ENCODE data around the gene GUCY1A2.

Gene GUCY1A2

DNA sequence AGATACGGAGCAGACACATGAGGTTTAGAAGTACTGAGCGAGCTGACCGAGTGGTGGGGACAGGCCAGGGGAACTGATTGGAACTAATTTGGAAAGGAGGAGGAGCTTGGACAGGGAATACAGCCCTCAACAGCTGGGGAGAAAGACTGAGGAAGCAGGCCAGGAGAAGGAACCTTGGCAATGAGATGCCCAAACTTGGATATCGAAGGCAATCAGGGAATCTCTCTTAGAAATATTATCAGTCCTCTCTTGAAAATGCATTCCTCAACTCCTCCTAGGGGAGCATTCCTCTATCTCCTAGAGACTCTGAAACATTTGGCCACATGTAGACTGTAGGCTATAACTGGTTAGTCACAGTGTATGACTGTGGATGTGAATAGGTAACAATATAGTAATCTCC, 284.6 kb downstream of the GUCY1A2 start:
- no peak overlapping the region for H3K27ac ChIP-seq (ENCODE audit: low read depth, low read length)
- no peak overlapping the region for H3K4me3 ChIP-seq (ENCODE audit: low read depth in 1 of 5, low read length in 5 of 5)
- H3K4me1 ChIP-seq (ENCODE audit: control insufficient read depth in 5 of 5, insufficient read depth in 5 of 5, low read length in 5 of 5), result peaks cover 0 to 6% (median 0%) of the 10 kb centered on the region in 5 donors
- no peaks in the 10 kb centered on the region for H3K27me3 ChIP-seq (ENCODE audit: control insufficient read depth in 5 of 5, insufficient read depth in 4 of 5, low read length in 5 of 5)
- no peaks in the 10 kb centered on the region for H3K36me3 ChIP-seq (ENCODE audit: control insufficient read depth in 5 of 5, insufficient read depth in 5 of 5, low read length in 5 of 5)
- H3K9me3 ChIP-seq (ENCODE audit: control insufficient read depth in 5 of 5, low read length in 5 of 5), result peaks cover 0 to 4% (median 0%) of the 10 kb centered on the region in 5 donors
- no peak overlapping the region for H3K9ac ChIP-seq (ENCODE audit: low read length in 5 of 5)

- no peaks in the 10 kb centered on the region for H3K27me3 ChIP-seq (ENCODE audit: control insufficient read depth in 5 of 5, insufficient read depth in 4 of 5, low read length in 5 of 5)
Observed at GRCh38 chr11:106728859-106729258, 289.4 kb downstream of the GUCY1A2 start.

GRCh38 chr11:106728379-106728778, 289.9 kb downstream of the GUCY1A2 start:
- no peak overlapping the region for H3K4me3 ChIP-seq (ENCODE audit: low read depth in 1 of 5, low read length in 5 of 5)
- no peak overlapping the region for H3K9ac ChIP-seq (ENCODE audit: low read length in 5 of 5)
- H3K36me3 ChIP-seq (ENCODE audit: control insufficient read depth in 5 of 5, insufficient read depth in 5 of 5, low read length in 5 of 5), result no peaks in the 10 kb centered on the region
- H3K27me3 ChIP-seq (ENCODE audit: control insufficient read depth in 5 of 5, insufficient read depth in 4 of 5, low read length in 5 of 5), result no peaks in the 10 kb centered on the region
- H3K4me1 ChIP-seq (ENCODE audit: control insufficient read depth in 5 of 5, insufficient read depth in 5 of 5, low read length in 5 of 5), result no peaks in the 10 kb centered on the region
- H3K9me3 ChIP-seq (ENCODE audit: control insufficient read depth in 5 of 5, low read length in 5 of 5), result no peaks in the 10 kb centered on the region
- H3K27ac ChIP-seq (ENCODE audit: low read depth, low read length), result no peak overlapping the region

More at GRCh38 chr11:106728859-106729258, 289.4 kb downstream of the GUCY1A2 start:
- H3K4me3 ChIP-seq (ENCODE audit: low read depth in 1 of 5, low read length in 5 of 5), result no peak overlapping the region
- H3K4me1 ChIP-seq (ENCODE audit: control insufficient read depth in 5 of 5, insufficient read depth in 5 of 5, low read length in 5 of 5), result peaks cover 0 to 4% (median 0%) of the 10 kb centered on the region in 5 donors
- H3K9me3 ChIP-seq (ENCODE audit: control insufficient read depth in 5 of 5, low read length in 5 of 5), result no peaks in the 10 kb centered on the region
- no peaks in the 10 kb centered on the region for H3K36me3 ChIP-seq (ENCODE audit: control insufficient read depth in 5 of 5, insufficient read depth in 5 of 5, low read length in 5 of 5)
- no peak overlapping the region for H3K27ac ChIP-seq (ENCODE audit: low read depth, low read length)
- no peak overlapping the region for H3K9ac ChIP-seq (ENCODE audit: low read length in 5 of 5)

DNA sequence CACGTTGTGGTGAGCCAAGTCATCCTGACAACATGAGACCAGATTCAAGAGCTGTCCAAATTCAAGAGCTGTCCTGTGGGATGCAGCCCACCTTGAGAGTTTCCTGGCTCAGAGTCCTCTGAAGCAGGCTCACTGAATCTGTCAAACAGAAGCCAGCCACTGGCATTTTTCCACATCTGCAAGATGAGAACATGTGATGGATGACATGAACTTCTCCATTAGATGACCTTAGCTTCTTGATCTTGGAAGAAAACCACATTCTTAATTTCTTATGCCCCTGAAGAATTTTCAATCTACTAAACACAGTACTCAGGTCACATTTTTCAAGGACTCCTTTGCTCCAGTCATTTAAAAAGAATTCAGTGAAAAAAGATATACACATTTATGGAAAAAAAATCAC, 291.0 kb downstream of the GUCY1A2 start:
- H3K27me3 ChIP-seq (ENCODE audit: control insufficient read depth in 5 of 5, insufficient read depth in 4 of 5, low read length in 5 of 5), result no peaks in the 10 kb centered on the region
- H3K9ac ChIP-seq (ENCODE audit: low read length in 5 of 5), result no peak overlapping the region
- no peaks in the 10 kb centered on the region for H3K36me3 ChIP-seq (ENCODE audit: control insufficient read depth in 5 of 5, insufficient read depth in 5 of 5, low read length in 5 of 5)
- H3K27ac ChIP-seq (ENCODE audit: low read depth, low read length), result no peak overlapping the region
- no peak overlapping the region for H3K4me3 ChIP-seq (ENCODE audit: low read depth in 1 of 5, low read length in 5 of 5)
- no peaks in the 10 kb centered on the region for H3K9me3 ChIP-seq (ENCODE audit: control insufficient read depth in 5 of 5, low read length in 5 of 5)
- H3K4me1 ChIP-seq (ENCODE audit: control insufficient read depth in 5 of 5, insufficient read depth in 5 of 5, low read length in 5 of 5), result no peaks in the 10 kb centered on the region

DNA sequence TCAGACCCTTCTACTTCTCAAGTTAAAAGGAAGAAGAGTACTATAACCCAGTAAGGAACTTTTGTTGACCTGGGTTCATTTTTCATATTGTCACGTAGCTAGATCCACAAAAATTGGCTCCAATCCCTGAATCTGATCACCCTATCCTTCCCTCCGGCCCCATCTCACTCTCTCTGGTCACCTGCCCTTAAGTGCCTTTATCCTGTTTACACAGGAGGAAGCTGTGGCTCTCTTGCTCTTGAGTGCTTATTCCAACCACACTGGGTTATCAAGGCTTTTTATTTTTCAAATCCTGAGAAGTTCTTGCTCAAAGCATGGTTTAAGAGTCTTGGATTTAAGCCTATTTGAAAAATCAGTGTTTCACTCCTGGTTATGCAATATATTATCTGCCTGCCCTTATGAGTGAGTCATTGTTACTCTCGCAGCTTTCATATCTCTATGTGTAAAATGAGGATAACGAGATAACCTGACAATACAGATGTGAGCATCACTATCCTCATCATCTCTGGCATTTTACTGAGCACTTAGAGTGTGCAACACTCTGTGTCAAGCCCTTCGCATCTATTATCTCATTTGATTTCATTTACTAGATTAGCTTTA, 293.9 kb downstream of the GUCY1A2 start:
- H3K4me3 ChIP-seq (ENCODE audit: low read depth in 1 of 5, low read length in 5 of 5), result no peak overlapping the region
- no peaks in the 10 kb centered on the region for H3K9me3 ChIP-seq (ENCODE audit: control insufficient read depth in 5 of 5, low read length in 5 of 5)
- H3K4me1 ChIP-seq (ENCODE audit: control insufficient read depth in 5 of 5, insufficient read depth in 5 of 5, low read length in 5 of 5), result no peaks in the 10 kb centered on the region
- H3K36me3 ChIP-seq (ENCODE audit: control insufficient read depth in 5 of 5, insufficient read depth in 5 of 5, low read length in 5 of 5), result no peaks in the 10 kb centered on the region
- H3K9ac ChIP-seq (ENCODE audit: low read length in 5 of 5), result no peak overlapping the region
- no peak overlapping the region for H3K27ac ChIP-seq (ENCODE audit: low read depth, low read length)
- no peaks in the 10 kb centered on the region for H3K27me3 ChIP-seq (ENCODE audit: control insufficient read depth in 5 of 5, insufficient read depth in 4 of 5, low read length in 5 of 5)

GRCh38 chr11:106723071-106723470, 295.2 kb downstream of the GUCY1A2 start:
- Histone ChIP-seq H3K9ac (ENCODE audit: low read length in 5 of 5) (no peak overlapping the region), H3K9me3 (ENCODE audit: control insufficient read depth in 5 of 5, low read length in 5 of 5) (no peaks in the 10 kb centered on the region), H3K4me3 (ENCODE audit: low read depth in 1 of 5, low read length in 5 of 5) (no peak overlapping the region), H3K4me1 (ENCODE audit: control insufficient read depth in 5 of 5, insufficient read depth in 5 of 5, low read length in 5 of 5) (no peaks in the 10 kb centered on the region), H3K27me3 (ENCODE audit: control insufficient read depth in 5 of 5, insufficient read depth in 4 of 5, low read length in 5 of 5) (no peaks in the 10 kb centered on the region), H3K36me3 (ENCODE audit: control insufficient read depth in 5 of 5, insufficient read depth in 5 of 5, low read length in 5 of 5) (no peaks in the 10 kb centered on the region), H3K27ac (ENCODE audit: low read depth, low read length) (no peak overlapping the region)

- Histone ChIP-seq H3K36me3 (ENCODE audit: control insufficient read depth in 5 of 5, insufficient read depth in 5 of 5, low read length in 5 of 5) (no peaks in the 10 kb centered on the region), H3K9ac (ENCODE audit: low read length in 5 of 5) (no peak overlapping the region), H3K27ac (ENCODE audit: low read depth, low read length) (no peak overlapping the region), H3K27me3 (ENCODE audit: control insufficient read depth in 5 of 5, insufficient read depth in 4 of 5, low read length in 5 of 5) (no peaks in the 10 kb centered on the region), H3K9me3 (ENCODE audit: control insufficient read depth in 5 of 5, low read length in 5 of 5) (no peaks in the 10 kb centered on the region), H3K4me3 (ENCODE audit: low read depth in 1 of 5, low read length in 5 of 5) (no peak overlapping the region), H3K4me1 (ENCODE audit: control insufficient read depth in 5 of 5, insufficient read depth in 5 of 5, low read length in 5 of 5) (no peaks in the 10 kb centered on the region)
Observed at GRCh38 chr11:106717222-106717621, 301.1 kb downstream of the GUCY1A2 start.

DNA sequence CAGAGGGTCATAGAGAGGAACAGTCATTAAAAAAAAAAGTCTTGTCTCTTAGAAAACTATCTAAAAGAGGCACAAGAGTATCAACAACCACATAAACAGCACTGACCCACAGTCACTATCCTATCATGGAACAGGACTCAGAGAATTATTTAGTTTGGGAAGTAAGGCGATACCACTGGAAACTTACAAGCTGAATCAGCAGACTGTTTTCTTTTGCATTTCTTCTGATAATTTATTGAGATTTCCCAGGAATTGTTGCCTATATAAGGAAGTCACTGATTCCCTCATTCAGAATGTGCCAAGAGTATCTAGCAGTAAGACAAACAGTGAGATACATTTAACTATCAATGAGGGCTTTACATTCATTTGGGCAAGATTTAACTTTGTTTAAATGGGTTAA, 304.1 kb downstream of the GUCY1A2 start:
- H3K27ac ChIP-seq (ENCODE audit: low read depth, low read length), result no peak overlapping the region
- no peaks in the 10 kb centered on the region for H3K9me3 ChIP-seq (ENCODE audit: control insufficient read depth in 5 of 5, low read length in 5 of 5)
- no peak overlapping the region for H3K9ac ChIP-seq (ENCODE audit: low read length in 5 of 5)
- no peaks in the 10 kb centered on the region for H3K27me3 ChIP-seq (ENCODE audit: control insufficient read depth in 5 of 5, insufficient read depth in 4 of 5, low read length in 5 of 5)
- H3K36me3 ChIP-seq (ENCODE audit: control insufficient read depth in 5 of 5, insufficient read depth in 5 of 5, low read length in 5 of 5), result no peaks in the 10 kb centered on the region
- no peaks in the 10 kb centered on the region for H3K4me1 ChIP-seq (ENCODE audit: control insufficient read depth in 5 of 5, insufficient read depth in 5 of 5, low read length in 5 of 5)
- no peak overlapping the region for H3K4me3 ChIP-seq (ENCODE audit: low read depth in 1 of 5, low read length in 5 of 5)

- Histone ChIP-seq H3K9me3 (ENCODE audit: control insufficient read depth in 5 of 5, low read length in 5 of 5) (no peaks in the 10 kb centered on the region), H3K36me3 (ENCODE audit: control insufficient read depth in 5 of 5, insufficient read depth in 5 of 5, low read length in 5 of 5) (no peaks in the 10 kb centered on the region), H3K9ac (ENCODE audit: low read length in 5 of 5) (no peak overlapping the region), H3K27me3 (ENCODE audit: control insufficient read depth in 5 of 5, insufficient read depth in 4 of 5, low read length in 5 of 5) (no peaks in the 10 kb centered on the region), H3K4me3 (ENCODE audit: low read depth in 1 of 5, low read length in 5 of 5) (no peak overlapping the region), H3K27ac (ENCODE audit: low read depth, low read length) (no peak overlapping the region), H3K4me1 (ENCODE audit: control insufficient read depth in 5 of 5, insufficient read depth in 5 of 5, low read length in 5 of 5) (no peaks in the 10 kb centered on the region)
Observed at GRCh38 chr11:106708348-106708747, 309.9 kb downstream of the GUCY1A2 start.

GRCh38 chr11:106706355-106706754, 311.9 kb downstream of the GUCY1A2 start:
- H3K4me3 ChIP-seq (ENCODE audit: low read depth in 1 of 5, low read length in 5 of 5), result no peak overlapping the region
- H3K4me1 ChIP-seq (ENCODE audit: control insufficient read depth in 5 of 5, insufficient read depth in 5 of 5, low read length in 5 of 5), result no peaks in the 10 kb centered on the region
- H3K27me3 ChIP-seq (ENCODE audit: control insufficient read depth in 5 of 5, insufficient read depth in 4 of 5, low read length in 5 of 5), result no peaks in the 10 kb centered on the region
- no peaks in the 10 kb centered on the region for H3K36me3 ChIP-seq (ENCODE audit: control insufficient read depth in 5 of 5, insufficient read depth in 5 of 5, low read length in 5 of 5)
- H3K9ac ChIP-seq (ENCODE audit: low read length in 5 of 5), result no peak overlapping the region
- H3K27ac ChIP-seq (ENCODE audit: low read depth, low read length), result no peak overlapping the region
- H3K9me3 ChIP-seq (ENCODE audit: control insufficient read depth in 5 of 5, low read length in 5 of 5), result no peaks in the 10 kb centered on the region

GRCh38 chr11:106702805-106703204, 315.5 kb downstream of the GUCY1A2 start:
- H3K9me3 ChIP-seq (ENCODE audit: control insufficient read depth in 5 of 5, low read length in 5 of 5), result no peaks in the 10 kb centered on the region
- H3K36me3 ChIP-seq (ENCODE audit: control insufficient read depth in 5 of 5, insufficient read depth in 5 of 5, low read length in 5 of 5), result no peaks in the 10 kb centered on the region
- no peak overlapping the region for H3K9ac ChIP-seq (ENCODE audit: low read length in 5 of 5)
- H3K27me3 ChIP-seq (ENCODE audit: control insufficient read depth in 5 of 5, insufficient read depth in 4 of 5, low read length in 5 of 5), result no peaks in the 10 kb centered on the region
- H3K4me3 ChIP-seq (ENCODE audit: low read depth in 1 of 5, low read length in 5 of 5), result no peak overlapping the region
- H3K4me1 ChIP-seq (ENCODE audit: control insufficient read depth in 5 of 5, insufficient read depth in 5 of 5, low read length in 5 of 5), result no peaks in the 10 kb centered on the region
- no peak overlapping the region for H3K27ac ChIP-seq (ENCODE audit: low read depth, low read length)

Data from subcutaneous abdominal adipose tissue (tissue), 5 donors.